NCI-H2171 treated with DMSO at 0.1 percent for 48 hours (cell line): ENCODE data around the gene HELZ2.

ENCODE experiments used
- DNase-seq: peaks from one replicate; lab custom pipeline; 2025; lab: John Stamatoyannopoulos, UW

The HELZ2 gene

GRCh38 chr20:63597651-63598478 is 23.8 kb upstream of the HELZ2 start:
- DNase-seq, result peak; percentile 87

- DNase-seq, result no peak
These were observed 22.4 kb upstream of the HELZ2 start for GRCh38 chr20:63596423-63596822.

GRCh38 chr20:63595416-63596127 is 21.5 kb upstream of the HELZ2 start:
- DNase-seq, result no peak

- DNase-seq, result no peak
These were observed 20.1 kb upstream of the HELZ2 start for GRCh38 chr20:63594043-63594561.

GRCh38 chr20:63592661-63593060 is 18.6 kb upstream of the HELZ2 start:
- DNase-seq, result no peak

GRCh38 chr20:63591786-63592355 is 17.8 kb upstream of the HELZ2 start:
- DNase-seq, result no peak

- no peak for DNase-seq
These were observed 17.1 kb upstream of the HELZ2 start for GRCh38 chr20:63591147-63591533.

GRCh38 chr20:63590218-63591146 is 16.4 kb upstream of the HELZ2 start:
- no peak for DNase-seq

- peak; percentile 57 for DNase-seq
These were observed 15.5 kb upstream of the HELZ2 start for GRCh38 chr20:63589261-63590217.

- DNase-seq, result no peak
These were observed 14.6 kb upstream of the HELZ2 start for GRCh38 chr20:63588641-63589041.

GRCh38 chr20:63587776-63588591 is 13.9 kb upstream of the HELZ2 start:
- DNase-seq, result no peak

- DNase-seq, result no peak
These were observed 13.2 kb upstream of the HELZ2 start for GRCh38 chr20:63587256-63587655.

GRCh38 chr20:63586797-63587196 is 12.8 kb upstream of the HELZ2 start:
- no peak for DNase-seq

GRCh38 chr20:63585616-63586565 is 11.9 kb upstream of the HELZ2 start:
- DNase-seq, result no peak

- no peak for DNase-seq
These were observed 8.5 kb upstream of the HELZ2 start for GRCh38 chr20:63582382-63583063.

- DNase-seq, result peak; percentile 49
These were observed 6.9 kb upstream of the HELZ2 start for GRCh38 chr20:63580796-63581461.

- DNase-seq, result no peak
These were observed 5.1 kb upstream of the HELZ2 start for GRCh38 chr20:63579017-63579694.
